ENCODE measurements around the gene POM121.
"Not testable (repeated sequence)": the region's sequence is repeated elsewhere in the genome, so short reads cannot be mapped to it uniquely, and the experiment has no call there.

Gene POM121

GRCh38 chr7:72950432-72950831 lies 25.5 kb downstream of the POM121 start:
- not testable (repeated sequence) for DNase-seq

GRCh38 chr7:72953901-72954562 lies 29.1 kb downstream of the POM121 start:
- not testable (repeated sequence) for DNase-seq

DNA sequence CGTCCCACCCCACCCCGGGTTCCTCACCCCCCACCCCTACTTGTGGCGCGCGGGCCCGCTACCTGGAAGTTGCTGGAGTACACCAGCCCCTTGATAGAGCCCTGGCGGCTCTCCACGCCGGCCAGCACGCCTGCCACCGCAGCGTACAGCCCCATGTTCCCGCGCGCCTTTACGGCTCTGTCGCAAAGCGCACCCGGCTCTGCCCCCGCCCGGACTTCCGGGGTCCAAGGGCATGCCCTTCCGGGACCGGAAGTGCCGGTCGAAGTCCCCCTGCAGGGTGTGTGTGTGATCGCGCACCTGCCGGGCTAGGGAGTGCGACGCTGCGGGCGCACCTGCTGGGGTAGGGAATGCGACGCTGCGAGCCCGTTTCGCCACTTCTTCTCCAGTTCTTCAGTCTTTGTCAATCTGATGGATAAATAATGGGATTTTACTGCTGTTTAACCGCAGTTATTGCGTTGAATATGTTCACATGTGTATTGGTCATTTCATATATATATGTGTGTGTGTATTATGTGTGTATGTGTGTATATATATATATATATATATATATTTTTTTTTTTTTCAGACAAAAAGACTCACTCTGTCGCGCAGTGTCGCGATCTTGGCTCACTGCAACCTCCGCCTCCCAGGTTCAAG lies 29.8 kb downstream of the POM121 start:
- not testable (repeated sequence) for DNase-seq

DNA sequence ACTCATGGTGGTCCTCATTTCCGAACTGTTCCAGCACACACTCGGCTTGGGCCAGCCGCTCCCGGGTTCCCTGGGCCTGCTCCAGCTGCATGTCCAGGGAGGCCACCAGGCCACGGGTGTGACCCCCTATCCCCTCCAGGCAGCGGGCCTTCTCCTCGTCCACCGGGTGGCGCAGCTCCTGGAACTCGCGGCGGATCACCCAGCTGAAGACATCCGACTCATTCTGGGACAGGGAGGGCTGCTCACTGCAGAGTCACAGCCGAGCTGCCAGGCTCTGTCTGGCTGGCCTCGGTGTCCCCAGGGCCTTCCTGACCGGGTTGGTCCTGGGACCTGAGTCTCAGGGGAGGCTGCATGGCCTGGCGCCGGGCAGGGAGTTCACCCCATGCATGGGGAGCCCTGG lies 35.1 kb downstream of the POM121 start:
- not testable (repeated sequence) for DNase-seq

GRCh38 chr7:72960626-72961345 lies 35.9 kb downstream of the POM121 start:
- not testable (repeated sequence) for DNase-seq

DNA sequence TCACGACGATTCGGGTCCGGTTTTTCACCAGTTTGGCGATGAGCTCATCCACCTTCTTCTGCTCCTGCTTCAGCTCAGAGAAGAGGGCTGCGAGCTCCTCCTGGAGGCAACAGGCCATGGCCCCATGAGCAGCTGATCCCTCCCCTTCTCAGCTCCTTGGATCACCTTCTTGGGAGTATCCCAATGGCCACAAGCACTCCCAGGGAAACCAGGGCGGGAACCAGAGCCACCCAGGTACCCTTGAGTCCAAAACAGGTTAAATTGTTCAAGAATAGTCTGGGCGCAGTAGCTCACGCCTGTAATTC lies 36.4 kb downstream of the POM121 start:
- DNase-seq, result not testable (repeated sequence)

DNA sequence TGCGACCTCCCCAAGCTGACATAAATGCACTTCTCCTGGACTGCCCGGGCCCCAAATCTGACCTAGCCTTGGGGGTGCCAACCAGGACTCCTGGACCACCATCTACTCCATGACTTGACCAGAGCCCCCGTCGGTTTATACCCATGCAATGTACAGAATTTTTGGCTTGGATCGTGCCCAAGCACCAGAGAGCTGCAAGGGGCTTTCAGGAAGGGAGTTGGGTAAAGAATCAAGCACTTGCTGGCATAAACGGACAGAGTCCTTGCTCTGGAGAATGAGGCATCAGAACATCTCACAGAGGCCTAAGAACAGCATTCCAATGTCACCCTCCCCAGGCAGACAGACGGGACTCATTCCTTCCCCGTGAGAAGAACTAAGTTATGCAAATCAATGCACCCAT lies 38.2 kb downstream of the POM121 start:
- not testable (repeated sequence) for DNase-seq

- not testable (repeated sequence) for DNase-seq
These were observed 40.5 kb downstream of the POM121 start for GRCh38 chr7:72965186-72965975.

DNA sequence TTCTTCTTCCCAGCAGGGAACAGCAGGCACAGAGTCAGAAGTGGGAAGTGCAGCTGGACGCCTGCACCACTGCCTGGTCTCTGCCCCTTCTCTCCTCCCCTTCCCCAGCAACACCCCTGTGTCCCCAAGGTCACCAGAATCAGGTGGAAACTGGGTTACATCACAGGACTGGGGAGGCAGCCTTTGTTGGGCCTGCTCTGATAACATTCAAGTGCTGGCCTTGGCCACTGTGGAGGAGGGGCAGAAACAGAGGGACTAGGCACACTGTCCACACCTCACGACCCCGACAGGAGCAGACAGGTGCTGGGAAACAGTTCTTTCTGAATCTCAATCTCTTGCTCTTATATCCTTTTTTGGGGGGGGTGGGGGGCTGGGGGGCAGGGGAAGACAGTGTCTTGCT lies 42.0 kb downstream of the POM121 start:
- DNase-seq, result peak; percentile 8

DNA sequence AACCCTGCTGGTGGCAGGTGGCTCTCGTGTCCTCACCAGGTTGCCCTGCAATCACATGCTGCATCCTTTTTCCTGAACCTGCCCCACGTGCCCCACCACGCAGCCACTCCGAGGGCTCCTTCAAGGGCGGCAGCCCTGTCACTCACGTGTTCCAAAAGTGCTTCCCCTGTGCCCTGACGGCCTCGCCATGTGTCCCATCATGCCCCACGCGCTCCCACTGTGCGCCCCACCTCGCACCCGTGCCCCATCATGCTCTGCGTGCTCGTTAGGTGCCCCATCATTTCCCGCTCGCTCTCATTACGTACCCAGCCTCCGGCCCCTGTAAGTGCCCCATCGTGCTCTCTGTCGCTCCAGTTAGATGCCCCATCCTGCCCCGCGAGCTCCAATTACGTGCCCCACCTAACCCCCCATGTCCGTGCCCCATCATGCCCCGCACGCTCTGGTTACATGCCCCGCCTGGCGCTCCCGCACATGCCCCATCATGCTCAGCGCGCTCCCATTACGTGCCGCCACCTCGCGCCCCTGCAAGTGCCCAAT lies 44.2 kb downstream of the POM121 start, which contains the start of gene TRIM74:
TSS of gene TRIM74 (minus strand) at position 487 of the 537 bp plus-strand sequence. CDS start 3,309 bp downstream, outside the sequence.
- DNase-seq, result not testable (repeated sequence)

GRCh38 chr7:72969688-72970087 lies 44.8 kb downstream of the POM121 start:
- not testable (repeated sequence) for DNase-seq

DNA sequence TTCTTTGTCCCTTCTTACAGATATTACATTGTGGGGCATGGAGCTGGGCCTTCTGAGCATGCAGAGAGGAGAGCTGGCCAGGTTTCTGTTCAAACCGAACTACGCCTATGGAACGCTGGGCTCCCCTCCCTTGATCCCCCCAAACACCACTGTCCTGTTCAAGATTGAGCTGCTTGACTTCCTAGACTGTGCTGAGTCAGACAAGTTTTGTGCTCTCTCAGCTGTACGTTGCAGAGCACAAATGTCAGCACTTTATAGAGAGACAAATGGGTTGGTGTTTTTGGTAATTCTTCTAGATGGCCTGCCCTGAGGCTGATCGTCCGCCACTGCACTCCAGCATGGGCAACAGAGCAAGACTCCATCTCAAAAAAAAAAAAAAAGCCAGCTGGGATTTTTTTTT lies 46.6 kb downstream of the POM121 start:
- not testable (repeated sequence) for DNase-seq

GRCh38 chr7:72974781-72975180 lies 49.9 kb downstream of the POM121 start:
- DNase-seq, result not testable (repeated sequence)

DNA sequence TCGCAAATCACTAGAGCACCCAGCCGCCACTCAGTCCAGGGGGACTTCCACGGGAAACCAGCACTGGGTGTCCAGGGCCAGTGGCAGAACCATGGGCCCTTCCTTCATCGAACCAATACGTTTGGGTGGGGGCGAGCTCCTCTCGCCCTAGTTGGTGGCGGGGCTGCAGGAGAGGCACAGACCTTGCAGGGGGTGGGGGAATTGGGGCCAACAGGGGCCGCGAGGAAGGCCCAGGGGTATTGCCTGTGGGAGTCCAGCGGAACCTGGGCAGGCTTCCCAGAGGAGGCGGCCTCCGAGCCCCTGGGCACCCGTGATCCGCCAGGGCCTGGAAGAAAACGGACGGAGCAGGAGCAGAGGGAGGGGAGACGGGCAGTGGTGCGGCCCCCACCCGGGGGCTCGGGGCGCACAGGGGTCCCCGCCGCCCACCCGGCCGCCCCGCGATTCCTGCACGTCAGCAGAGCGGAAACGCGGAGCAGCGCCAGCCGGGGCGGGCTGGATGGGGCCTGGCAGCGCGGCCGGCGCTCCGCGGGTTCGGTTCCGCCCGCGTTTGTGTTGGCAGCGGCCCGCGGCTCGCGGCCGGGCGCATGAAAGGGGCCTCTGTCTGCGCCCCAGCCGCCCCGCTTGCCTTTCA lies 50.9 kb downstream of the POM121 start:
- DNase-seq, result not testable (repeated sequence)

DNA sequence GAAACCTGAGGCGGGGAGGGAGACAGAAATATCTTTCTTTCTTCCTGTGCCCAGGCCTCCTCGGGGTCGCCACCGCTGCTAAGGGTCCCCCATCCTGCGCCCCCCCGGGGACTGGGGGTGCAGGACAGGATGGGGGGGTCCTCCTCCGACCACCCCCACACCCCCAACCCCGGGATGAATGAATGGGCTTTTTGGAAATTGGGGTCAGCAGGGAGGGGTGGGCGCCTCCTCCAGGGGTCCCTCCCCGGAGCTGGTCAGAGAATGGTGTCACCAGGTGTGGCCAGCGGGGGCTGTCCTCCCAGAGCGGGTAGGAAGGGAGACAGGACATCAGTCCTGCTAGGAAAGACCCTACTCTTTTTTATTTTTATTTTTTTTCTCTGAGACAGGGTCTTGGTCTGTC lies 51.5 kb downstream of the POM121 start:
- not testable (repeated sequence) for DNase-seq

DNA sequence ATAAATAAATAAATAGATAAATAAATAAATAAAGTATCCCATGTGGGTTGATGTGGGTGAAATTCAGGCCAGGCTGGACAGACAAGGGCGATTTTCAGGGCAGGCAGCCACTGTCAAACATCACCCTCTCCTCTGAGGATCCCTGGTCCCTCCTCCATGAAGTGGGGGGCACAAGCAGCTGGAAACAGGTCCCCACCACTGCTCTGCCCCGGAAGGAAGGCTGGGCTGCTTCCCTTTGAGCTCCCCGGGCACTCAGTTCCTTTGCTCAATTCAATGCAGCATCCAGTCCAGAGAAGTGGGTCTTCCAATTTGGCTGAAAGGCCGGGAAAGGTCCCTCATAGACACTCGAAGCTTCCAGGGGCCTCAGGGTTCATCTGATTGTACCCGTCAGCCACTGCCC lies 55.5 kb downstream of the POM121 start:
- DNase-seq, result not testable (repeated sequence)

- DNase-seq, result not testable (repeated sequence)
These were observed 57.2 kb downstream of the POM121 start for GRCh38 chr7:72982084-72982483.

GRCh38 chr7:72990146-72990913 lies 65.4 kb downstream of the POM121 start:
- DNase-seq, result not testable (repeated sequence)

DNA sequence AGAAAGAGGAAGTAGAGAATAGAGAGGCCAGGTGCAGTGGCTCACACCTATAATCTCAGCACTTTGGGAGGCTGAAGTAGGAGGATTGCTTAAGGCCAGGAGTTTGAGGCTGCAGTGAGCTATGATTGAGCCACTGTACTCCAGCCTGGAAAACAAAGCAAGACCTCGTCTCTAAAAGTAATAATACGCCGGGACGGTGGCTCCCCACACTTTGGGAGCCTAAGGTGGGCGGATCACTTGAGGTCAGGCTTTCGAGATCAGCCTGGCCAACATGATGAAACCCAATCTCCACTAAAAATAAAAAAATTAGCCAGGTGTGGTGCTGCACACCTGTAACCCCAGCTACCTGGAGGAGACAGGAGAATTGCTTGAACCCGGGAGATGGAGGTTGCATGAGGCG lies 70.6 kb downstream of the POM121 start:
- not testable (repeated sequence) for DNase-seq

GRCh38 chr7:72997447-72997846 lies 72.6 kb downstream of the POM121 start:
- DNase-seq, result not testable (repeated sequence)

DNA sequence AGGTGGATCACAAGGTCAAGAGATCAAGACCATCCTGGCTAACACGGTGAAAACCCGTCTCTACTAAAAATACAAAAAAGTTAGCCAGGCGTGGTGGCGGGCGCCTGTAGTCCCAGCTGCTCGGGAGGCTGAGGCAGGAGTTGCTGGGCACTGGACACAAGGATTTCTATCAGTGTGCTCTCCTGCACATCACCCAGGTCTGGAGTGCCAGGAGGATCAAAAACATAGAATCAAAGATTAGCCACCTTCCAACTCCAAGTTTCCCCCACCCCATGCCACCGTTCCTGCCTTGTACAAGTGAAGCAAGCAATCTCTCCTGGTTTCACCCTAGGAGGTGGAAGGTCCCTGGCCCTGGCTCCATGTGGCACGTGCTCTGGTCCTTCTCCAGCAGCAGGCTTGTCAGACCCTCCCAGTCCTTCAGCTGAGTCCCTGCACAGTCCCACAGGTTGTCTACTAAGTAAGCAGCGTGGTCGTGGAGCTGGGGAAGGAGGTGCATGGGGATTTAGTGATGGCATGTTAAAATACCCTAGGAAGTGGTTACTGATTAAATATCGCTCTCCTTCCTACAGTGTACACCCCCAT lies 73.1 kb downstream of the POM121 start:
- DNase-seq, result not testable (repeated sequence)
